OCI-LY1 (cell line): Measurements from ENCODE around the gene NUP37.

ENCODE experiments used
- EZH2 ChIP-seq: fragments of 200-600 bp; sonication (generic), shearing (Covaris generic); IDR thresholded peaks from 2 replicates; pipeline ENCODE4 v1.8.0; 2017; ENCODE audit warnings: borderline replicate concordance, mixed run types, mild to moderate bottlenecking, antibody characterized with exemption, low read length, moderate library complexity, mixed read lengths
- TF ChIP-seq, protein P1 (sequence below): fragments of 200-600 bp; sonication (generic), shearing (Covaris generic); IDR thresholded peaks from 2 replicates; pipeline ENCODE4 v1.5.1; 2017; ENCODE audit warnings: mild to moderate bottlenecking, antibody characterized with exemption, low read length, moderate library complexity, mixed read lengths

DNA sequence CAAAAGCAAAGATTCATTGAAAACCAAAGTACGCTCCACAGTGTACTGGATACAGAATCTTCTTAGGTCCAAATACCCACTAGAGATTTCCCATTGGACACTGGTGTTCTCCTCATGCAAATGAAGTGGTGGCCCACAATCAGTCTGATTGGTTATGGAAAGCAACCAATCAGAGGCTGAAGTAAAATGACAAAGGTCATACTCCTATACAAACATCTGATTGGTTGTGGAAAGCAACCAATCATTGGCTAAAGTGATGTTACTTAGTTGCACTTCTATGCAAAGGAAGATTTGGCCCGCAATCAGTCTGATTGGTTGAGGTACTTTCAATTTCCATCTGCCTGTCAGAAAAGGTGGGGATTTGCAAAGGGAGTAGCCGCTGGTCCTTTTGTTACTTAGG lies 56.8 kb downstream of the NUP37 start:
- TF ChIP-seq, protein P1, sequence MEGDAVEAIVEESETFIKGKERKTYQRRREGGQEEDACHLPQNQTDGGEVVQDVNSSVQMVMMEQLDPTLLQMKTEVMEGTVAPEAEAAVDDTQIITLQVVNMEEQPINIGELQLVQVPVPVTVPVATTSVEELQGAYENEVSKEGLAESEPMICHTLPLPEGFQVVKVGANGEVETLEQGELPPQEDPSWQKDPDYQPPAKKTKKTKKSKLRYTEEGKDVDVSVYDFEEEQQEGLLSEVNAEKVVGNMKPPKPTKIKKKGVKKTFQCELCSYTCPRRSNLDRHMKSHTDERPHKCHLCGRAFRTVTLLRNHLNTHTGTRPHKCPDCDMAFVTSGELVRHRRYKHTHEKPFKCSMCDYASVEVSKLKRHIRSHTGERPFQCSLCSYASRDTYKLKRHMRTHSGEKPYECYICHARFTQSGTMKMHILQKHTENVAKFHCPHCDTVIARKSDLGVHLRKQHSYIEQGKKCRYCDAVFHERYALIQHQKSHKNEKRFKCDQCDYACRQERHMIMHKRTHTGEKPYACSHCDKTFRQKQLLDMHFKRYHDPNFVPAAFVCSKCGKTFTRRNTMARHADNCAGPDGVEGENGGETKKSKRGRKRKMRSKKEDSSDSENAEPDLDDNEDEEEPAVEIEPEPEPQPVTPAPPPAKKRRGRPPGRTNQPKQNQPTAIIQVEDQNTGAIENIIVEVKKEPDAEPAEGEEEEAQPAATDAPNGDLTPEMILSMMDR, result no peak
- TF ChIP-seq EZH2, result no peak
